ENCODE results near the gene ZDHHC14.

DNA sequence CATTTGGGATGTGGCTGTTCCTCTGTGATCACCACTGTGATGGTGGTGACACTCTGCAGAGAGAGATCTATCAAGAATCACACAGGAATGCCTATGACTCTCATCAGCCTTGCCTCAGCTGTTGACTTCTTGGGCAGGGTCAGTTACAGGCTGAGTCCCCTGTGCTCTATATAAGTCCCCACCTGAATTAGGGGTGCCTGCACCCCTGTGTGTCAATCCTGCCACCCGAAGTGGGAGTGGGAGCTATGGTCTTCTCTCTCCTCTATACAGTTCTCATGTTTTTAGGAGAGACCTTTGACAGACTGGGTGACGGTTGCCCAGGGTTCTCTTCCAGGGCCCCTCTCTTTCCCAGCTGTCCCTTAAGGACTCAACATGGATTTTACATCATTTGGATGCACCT lies 173.8 kb downstream of the ZDHHC14 start:
- TF ChIP-seq EZH2 (IDR thresholded peaks at IDR 0.05; ENCODE audit: borderline replicate concordance, low read length) = no peak
- TF ChIP-seq, protein P1, sequence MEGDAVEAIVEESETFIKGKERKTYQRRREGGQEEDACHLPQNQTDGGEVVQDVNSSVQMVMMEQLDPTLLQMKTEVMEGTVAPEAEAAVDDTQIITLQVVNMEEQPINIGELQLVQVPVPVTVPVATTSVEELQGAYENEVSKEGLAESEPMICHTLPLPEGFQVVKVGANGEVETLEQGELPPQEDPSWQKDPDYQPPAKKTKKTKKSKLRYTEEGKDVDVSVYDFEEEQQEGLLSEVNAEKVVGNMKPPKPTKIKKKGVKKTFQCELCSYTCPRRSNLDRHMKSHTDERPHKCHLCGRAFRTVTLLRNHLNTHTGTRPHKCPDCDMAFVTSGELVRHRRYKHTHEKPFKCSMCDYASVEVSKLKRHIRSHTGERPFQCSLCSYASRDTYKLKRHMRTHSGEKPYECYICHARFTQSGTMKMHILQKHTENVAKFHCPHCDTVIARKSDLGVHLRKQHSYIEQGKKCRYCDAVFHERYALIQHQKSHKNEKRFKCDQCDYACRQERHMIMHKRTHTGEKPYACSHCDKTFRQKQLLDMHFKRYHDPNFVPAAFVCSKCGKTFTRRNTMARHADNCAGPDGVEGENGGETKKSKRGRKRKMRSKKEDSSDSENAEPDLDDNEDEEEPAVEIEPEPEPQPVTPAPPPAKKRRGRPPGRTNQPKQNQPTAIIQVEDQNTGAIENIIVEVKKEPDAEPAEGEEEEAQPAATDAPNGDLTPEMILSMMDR (conservative IDR thresholded peaks at IDR 0.05 in 1 of 2, IDR thresholded peaks at IDR 0.05 in 1 of 2; ENCODE audit: extremely low read depth in 1 of 2, insufficient read depth in 1 of 2, low read depth in 1 of 2, low read length in 2 of 2) = no peak
